Mammary epithelial cell (primary cell): Measurements from ENCODE around the gene FHIT.

Experiments used
- EZH2 ChIP-seq: IDR thresholded peaks from 2 replicates; pipeline ENCODE4 v1.6.1; 2012; ENCODE audit warnings: low read length, inconsistent platforms, borderline replicate concordance
- TF ChIP-seq, protein P1 (sequence below), 2 donors: IDR thresholded peaks in 1 of 2; conservative IDR thresholded peaks in 1 of 2; 2 replicates each; pipeline ENCODE4 v1.5.1; 2011 to 2012; ENCODE audit warnings: inconsistent platforms in 2 of 2, low read length in 2 of 2, mild to moderate bottlenecking in 2 of 2, control low read depth in 1 of 2, low read depth in 1 of 2; ENCODE audit not compliant: insufficient read depth in 1 of 2; ENCODE audit errors: extremely low read depth in 1 of 2

DNA sequence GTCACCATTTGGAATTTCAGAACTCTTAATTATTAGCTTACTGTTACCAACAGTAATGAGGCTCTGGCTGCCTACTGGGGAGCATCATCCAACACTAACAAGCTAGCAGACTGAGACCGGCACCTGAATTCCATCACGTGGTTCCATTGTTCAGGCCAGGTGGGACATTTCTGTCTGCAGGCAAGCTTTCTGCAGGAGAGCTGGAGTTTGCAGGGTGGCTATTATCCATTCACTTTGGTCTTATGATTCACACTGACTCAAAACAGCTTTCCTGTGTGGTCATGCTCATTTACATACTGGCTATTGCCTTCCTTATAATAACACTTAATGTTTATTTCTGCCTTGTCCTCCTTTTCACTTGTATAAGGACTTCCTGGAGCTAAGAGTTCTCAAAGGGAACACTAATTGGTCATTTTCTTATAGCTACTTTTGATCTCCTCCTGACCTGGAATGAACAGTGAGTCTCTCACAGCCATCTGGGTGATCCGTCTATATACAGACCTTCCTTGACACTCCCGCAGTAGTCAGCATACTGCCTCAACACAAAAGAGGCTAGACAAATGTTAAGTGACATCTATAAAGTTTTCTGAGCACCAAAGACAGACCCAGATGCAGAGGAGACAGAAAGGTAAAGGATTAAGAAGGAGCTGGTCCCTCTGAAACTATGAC, 695.4 kb downstream of the FHIT start:
- TF ChIP-seq, protein P1, sequence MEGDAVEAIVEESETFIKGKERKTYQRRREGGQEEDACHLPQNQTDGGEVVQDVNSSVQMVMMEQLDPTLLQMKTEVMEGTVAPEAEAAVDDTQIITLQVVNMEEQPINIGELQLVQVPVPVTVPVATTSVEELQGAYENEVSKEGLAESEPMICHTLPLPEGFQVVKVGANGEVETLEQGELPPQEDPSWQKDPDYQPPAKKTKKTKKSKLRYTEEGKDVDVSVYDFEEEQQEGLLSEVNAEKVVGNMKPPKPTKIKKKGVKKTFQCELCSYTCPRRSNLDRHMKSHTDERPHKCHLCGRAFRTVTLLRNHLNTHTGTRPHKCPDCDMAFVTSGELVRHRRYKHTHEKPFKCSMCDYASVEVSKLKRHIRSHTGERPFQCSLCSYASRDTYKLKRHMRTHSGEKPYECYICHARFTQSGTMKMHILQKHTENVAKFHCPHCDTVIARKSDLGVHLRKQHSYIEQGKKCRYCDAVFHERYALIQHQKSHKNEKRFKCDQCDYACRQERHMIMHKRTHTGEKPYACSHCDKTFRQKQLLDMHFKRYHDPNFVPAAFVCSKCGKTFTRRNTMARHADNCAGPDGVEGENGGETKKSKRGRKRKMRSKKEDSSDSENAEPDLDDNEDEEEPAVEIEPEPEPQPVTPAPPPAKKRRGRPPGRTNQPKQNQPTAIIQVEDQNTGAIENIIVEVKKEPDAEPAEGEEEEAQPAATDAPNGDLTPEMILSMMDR (conservative IDR thresholded peaks at IDR 0.05 in 1 of 2, IDR thresholded peaks at IDR 0.05 in 1 of 2; ENCODE audit: extremely low read depth in 1 of 2, insufficient read depth in 1 of 2, low read depth in 1 of 2, low read length in 2 of 2), result no peak
- no peak for TF ChIP-seq EZH2
